ENCODE measurements around the gene PPARG. TPM values are rescaled to one million over a fixed set of nuclear protein-coding genes. Genes with fewer than 3 reads are reported as not detected.

PPARG gene
- total RNA-seq, 3 donors from 2014 or later = 61.6 to 173 (median 98.8) TPM

- H3K36me3 ChIP-seq (ENCODE audit: low read depth) = no peaks in the 10 kb centered on the region
- ATAC-seq = no peak
- no peaks in the 10 kb centered on the region for H3K9me3 ChIP-seq
- TF ChIP-seq, protein P1, sequence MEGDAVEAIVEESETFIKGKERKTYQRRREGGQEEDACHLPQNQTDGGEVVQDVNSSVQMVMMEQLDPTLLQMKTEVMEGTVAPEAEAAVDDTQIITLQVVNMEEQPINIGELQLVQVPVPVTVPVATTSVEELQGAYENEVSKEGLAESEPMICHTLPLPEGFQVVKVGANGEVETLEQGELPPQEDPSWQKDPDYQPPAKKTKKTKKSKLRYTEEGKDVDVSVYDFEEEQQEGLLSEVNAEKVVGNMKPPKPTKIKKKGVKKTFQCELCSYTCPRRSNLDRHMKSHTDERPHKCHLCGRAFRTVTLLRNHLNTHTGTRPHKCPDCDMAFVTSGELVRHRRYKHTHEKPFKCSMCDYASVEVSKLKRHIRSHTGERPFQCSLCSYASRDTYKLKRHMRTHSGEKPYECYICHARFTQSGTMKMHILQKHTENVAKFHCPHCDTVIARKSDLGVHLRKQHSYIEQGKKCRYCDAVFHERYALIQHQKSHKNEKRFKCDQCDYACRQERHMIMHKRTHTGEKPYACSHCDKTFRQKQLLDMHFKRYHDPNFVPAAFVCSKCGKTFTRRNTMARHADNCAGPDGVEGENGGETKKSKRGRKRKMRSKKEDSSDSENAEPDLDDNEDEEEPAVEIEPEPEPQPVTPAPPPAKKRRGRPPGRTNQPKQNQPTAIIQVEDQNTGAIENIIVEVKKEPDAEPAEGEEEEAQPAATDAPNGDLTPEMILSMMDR (IDR thresholded peaks at IDR 0.05) = no peak
- intact Hi-C loops (cut with DNase I, micrococcal nuclease) = no loop called here
- DNase-seq = no peak
- H3K4me3 ChIP-seq = no peak overlapping the region
- peaks cover 10% of the 10 kb centered on the region for H3K4me1 ChIP-seq (ENCODE audit: low read depth)
Observed at GRCh38 chr3:12470680-12471079, 181.8 kb downstream of the PPARG start.

DNA sequence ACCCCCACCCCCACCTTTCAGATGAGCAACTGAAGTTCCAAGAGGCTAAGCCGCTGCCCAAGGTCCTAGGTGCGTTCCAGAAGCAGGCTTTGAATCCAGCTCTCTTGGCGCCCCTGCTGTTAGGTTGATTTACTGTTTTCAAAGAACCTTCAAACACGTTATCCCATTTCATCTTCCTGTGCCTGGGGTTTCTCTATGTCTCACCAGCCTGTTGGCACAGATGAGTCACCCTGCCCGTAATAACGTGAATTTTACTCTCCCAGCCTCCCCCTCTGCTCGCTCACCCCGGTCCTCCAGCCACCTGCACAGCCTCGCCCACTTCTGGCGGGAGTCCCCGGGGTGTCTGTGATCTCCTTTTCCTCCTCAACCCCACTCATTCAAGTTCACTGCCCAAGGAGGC lies 182.4 kb downstream of the PPARG start:
- Histone ChIP-seq H3K4me3 (no peak overlapping the region), H3K4me1 (ENCODE audit: low read depth) (peaks cover 6% of the 10 kb centered on the region), H3K36me3 (ENCODE audit: low read depth) (no peaks in the 10 kb centered on the region), H3K9me3 (no peaks in the 10 kb centered on the region)
- TF ChIP-seq, protein P1 (IDR thresholded peaks at IDR 0.05) = no peak
- intact Hi-C loops (cut with DNase I, micrococcal nuclease) = no loop called here
- peak; percentile 90 for ATAC-seq
- DNase-seq = peak; percentile 59 to 72 (median 69)

DNA sequence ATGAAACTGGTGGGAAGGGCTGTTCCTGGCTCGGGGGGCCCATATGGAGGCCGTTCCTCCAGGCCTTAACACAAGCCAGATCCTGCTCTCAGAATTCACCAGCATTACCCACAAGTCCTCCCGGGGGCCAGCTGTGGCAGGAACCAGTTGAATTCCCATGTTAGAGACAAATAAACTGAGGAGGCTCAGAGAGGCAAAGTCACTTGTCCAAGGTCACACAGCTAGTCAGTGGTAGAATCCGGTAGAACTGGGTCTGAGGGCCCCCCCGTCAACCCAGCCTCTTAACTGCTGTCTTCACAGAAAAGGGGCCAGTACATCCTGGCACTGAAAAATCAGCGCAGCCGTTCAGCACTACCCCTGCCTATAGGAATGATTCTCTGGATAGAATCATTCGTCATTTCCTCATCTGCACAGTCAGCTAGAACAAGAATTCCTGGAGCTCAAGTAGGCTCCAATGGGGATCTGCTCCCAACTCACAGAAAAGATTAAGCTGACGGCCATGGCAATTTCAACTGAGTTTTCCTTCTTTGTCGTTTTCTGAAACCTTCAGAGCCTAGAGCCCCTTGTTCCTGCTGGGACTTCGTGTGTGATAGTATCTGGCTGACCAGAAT lies 183.2 kb downstream of the PPARG start:
- no peak overlapping the region for H3K4me3 ChIP-seq
- no peaks in the 10 kb centered on the region for H3K36me3 ChIP-seq (ENCODE audit: low read depth)
- TF ChIP-seq, protein P1 (IDR thresholded peaks at IDR 0.05) = no peak
- peaks cover 5% of the 10 kb centered on the region for H3K4me1 ChIP-seq (ENCODE audit: low read depth)
- intact Hi-C loops (cut with DNase I, micrococcal nuclease) = no loop called here
- ATAC-seq (no peak), DNase-seq (no peak)
- H3K9me3 ChIP-seq = no peaks in the 10 kb centered on the region

- Histone ChIP-seq H3K9me3 (no peaks in the 10 kb centered on the region), H3K4me1 (ENCODE audit: low read depth) (peaks cover 5% of the 10 kb centered on the region), H3K4me3 (no peak overlapping the region), H3K36me3 (ENCODE audit: low read depth) (no peaks in the 10 kb centered on the region)
- intact Hi-C loops (cut with DNase I, micrococcal nuclease) = no loop called here
- ATAC-seq (no peak), DNase-seq (no peak)
- TF ChIP-seq, protein P1 (IDR thresholded peaks at IDR 0.05) = no peak
Observed at GRCh38 chr3:12472796-12473195, 183.9 kb downstream of the PPARG start.

GRCh38 chr3:12473511-12473910 lies 184.6 kb downstream of the PPARG start:
- DNase-seq = no peak
- TF ChIP-seq, protein P1 (IDR thresholded peaks at IDR 0.05) = no peak

More at GRCh38 chr3:12473511-12473910, 184.6 kb downstream of the PPARG start:
- Histone ChIP-seq H3K4me1 (ENCODE audit: low read depth) (peaks cover 5% of the 10 kb centered on the region), H3K4me3 (no peak overlapping the region), H3K36me3 (ENCODE audit: low read depth) (no peaks in the 10 kb centered on the region), H3K9me3 (no peaks in the 10 kb centered on the region)
- no peak for ATAC-seq
- intact Hi-C loops (cut with DNase I, micrococcal nuclease) = no loop called here

Measured in mucosa of descending colon (tissue), 3 donors.